Head of caudate nucleus (tissue), 42 donors: ENCODE results near the gene FABP7.
A peak's percentile ranks its signal among the peaks of the same experiment; 100 is the strongest.

Experiments used
- DNase-seq, 42 donors: peaks; one replicate each; pipeline versions ENCODE4 v3.0.0 to v3.0.0-alpha.2; 2020 to 2021; ENCODE audit warnings: mixed read lengths in 7 of 42
- intact Hi-C: fragments of 100-400 bp; cut with DNase I; formaldehyde crosslinking; loops from one replicate; pipeline ENCODE4 v1.15.0; 2022

The FABP7 gene

GRCh38 chr6:122817358-122817757 is 37.8 kb downstream of the FABP7 start:
- intact Hi-C loops, result no loop called here
- DNase-seq, result no peak

- no peak for DNase-seq
- intact Hi-C loops, result no loop called here
Measured at GRCh38 chr6:122817766-122818165, 38.2 kb downstream of the FABP7 start.

- DNase-seq, result peak in 1 of 42 donors; percentile 11
- intact Hi-C loops, result no loop called here
Measured at GRCh38 chr6:122818866-122819265, 39.4 kb downstream of the FABP7 start.

GRCh38 chr6:122821095-122821494 is 41.6 kb downstream of the FABP7 start:
- intact Hi-C loops, result no loop called here
- DNase-seq, result no peak

- DNase-seq, result no peak
- intact Hi-C loops, result no loop called here
Measured at GRCh38 chr6:122825163-122825562, 45.6 kb downstream of the FABP7 start.

GRCh38 chr6:122829456-122829855 is 49.9 kb downstream of the FABP7 start:
- DNase-seq, result no peak
- intact Hi-C loops, result no loop called here

- intact Hi-C loops, result loop anchor here (10.0 kb wide), 1 partner anchor 47 kb away; the partner anchor contains the start of gene SMPDL3A
- DNase-seq, result no peak
Measured at GRCh38 chr6:122831511-122831910, 52.0 kb downstream of the FABP7 start.

GRCh38 chr6:122832459-122832858 is 52.9 kb downstream of the FABP7 start:
- intact Hi-C loops, result loop anchor here (10.0 kb wide), 1 partner anchor 48 kb away; the partner anchor contains the start of gene SMPDL3A
- DNase-seq, result no peak

- peak in 41 of 42 donors; percentile 8 to 86 (median 62) for DNase-seq
- intact Hi-C loops, result loop anchor here (10.0 kb wide), 1 partner anchor 48 kb away; the partner anchor contains the start of gene SMPDL3A
Measured at GRCh38 chr6:122833021-122833491, 53.5 kb downstream of the FABP7 start.
